ENCODE measurements around the gene GEMIN5. TPM values are rescaled to one million over a fixed set of nuclear protein-coding genes. Genes with fewer than 3 reads are reported as not detected.
A peak's percentile ranks its signal among the peaks of the same experiment; 100 is the strongest.

GEMIN5 gene
- total and polyA plus RNA-seq, 2 of the 13 experiments (the other 11 are each of a cell fraction or from before 2014, with no cell fraction given), result 6.6 to 28.6 TPM

DNA sequence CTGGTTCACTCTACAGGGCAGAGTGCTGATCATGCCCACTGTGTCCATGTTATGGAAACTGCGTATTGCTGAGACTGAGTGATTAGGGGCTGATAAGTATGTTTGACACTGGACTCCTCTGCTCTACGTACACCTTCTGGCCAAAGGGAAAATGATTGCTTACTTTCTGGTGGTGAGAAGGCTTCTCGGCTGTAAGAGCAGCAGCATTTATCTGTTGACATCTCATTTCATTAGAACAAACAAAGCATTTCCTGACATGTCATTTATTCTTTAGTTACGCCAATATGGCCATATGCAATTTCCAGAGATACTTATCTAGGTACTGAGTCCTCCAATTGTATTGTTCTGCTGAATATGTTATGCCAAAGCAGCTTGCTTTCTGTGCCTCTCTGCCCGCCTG, 93.2 kb downstream of the GEMIN5 start (continued):
- TF ChIP-seq SIX1 (CRISPR knock-in tag; IDR thresholded peaks at IDR 0.05; ENCODE audit: borderline replicate concordance), result no peak; the same call in 1 of the 2 replicates
- TF ChIP-seq ZNF788 (CRISPR knock-in tag; IDR thresholded peaks at IDR 0.05; ENCODE audit: borderline replicate concordance), result no peak
- TF ChIP-seq ZNF337 (CRISPR knock-in tag; IDR thresholded peaks at IDR 0.05; ENCODE audit: borderline replicate concordance, low read depth), result no peak
- no peak for TF ChIP-seq MYNN (CRISPR knock-in tag; IDR thresholded peaks at IDR 0.05; ENCODE audit: low read depth)
- TF ChIP-seq ZSCAN21 (CRISPR knock-in tag; IDR thresholded peaks at IDR 0.05; ENCODE audit: borderline replicate concordance), result no peak
- 0 out of 2 replicates have a peak, but pooled peaks have one; percentile 19 for TF ChIP-seq ZNF644 (CRISPR knock-in tag; IDR thresholded peaks at IDR 0.05; ENCODE audit: low read depth)
- no peak for TF ChIP-seq ZBTB43 (CRISPR knock-in tag; conservative IDR thresholded peaks at IDR 0.05)
- TF ChIP-seq HDAC1 (CRISPR knock-in tag; IDR thresholded peaks at IDR 0.05), result 0 out of 2 replicates have a peak, but pooled peaks have one; percentile 24
- peak; percentile 88 for TF ChIP-seq SOX5 (CRISPR knock-in tag; IDR thresholded peaks at IDR 0.05; ENCODE audit: borderline replicate concordance)
- no peak for TF ChIP-seq THAP11 (CRISPR knock-in tag; IDR thresholded peaks at IDR 0.05)
- TF ChIP-seq, protein P1, sequence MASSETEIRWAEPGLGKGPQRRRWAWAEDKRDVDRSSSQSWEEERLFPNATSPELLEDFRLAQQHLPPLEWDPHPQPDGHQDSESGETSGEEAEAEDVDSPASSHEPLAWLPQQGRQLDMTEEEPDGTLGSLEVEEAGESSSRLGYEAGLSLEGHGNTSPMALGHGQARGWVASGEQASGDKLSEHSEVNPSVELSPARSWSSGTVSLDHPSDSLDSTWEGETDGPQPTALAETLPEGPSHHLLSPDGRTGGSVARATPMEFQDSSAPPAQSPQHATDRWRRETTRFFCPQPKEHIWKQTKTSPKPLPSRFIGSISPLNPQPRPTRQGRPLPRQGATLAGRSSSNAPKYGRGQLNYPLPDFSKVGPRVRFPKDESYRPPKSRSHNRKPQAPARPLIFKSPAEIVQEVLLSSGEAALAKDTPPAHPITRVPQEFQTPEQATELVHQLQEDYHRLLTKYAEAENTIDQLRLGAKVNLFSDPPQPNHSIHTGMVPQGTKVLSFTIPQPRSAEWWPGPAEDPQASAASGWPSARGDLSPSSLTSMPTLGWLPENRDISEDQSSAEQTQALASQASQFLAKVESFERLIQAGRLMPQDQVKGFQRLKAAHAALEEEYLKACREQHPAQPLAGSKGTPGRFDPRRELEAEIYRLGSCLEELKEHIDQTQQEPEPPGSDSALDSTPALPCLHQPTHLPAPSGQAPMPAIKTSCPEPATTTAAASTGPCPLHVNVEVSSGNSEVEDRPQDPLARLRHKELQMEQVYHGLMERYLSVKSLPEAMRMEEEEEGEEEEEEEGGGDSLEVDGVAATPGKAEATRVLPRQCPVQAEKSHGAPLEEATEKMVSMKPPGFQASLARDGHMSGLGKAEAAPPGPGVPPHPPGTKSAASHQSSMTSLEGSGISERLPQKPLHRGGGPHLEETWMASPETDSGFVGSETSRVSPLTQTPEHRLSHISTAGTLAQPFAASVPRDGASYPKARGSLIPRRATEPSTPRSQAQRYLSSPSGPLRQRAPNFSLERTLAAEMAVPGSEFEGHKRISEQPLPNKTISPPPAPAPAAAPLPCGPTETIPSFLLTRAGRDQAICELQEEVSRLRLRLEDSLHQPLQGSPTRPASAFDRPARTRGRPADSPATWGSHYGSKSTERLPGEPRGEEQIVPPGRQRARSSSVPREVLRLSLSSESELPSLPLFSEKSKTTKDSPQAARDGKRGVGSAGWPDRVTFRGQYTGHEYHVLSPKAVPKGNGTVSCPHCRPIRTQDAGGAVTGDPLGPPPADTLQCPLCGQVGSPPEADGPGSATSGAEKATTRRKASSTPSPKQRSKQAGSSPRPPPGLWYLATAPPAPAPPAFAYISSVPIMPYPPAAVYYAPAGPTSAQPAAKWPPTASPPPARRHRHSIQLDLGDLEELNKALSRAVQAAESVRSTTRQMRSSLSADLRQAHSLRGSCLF (CRISPR knock-in tag; IDR thresholded peaks at IDR 0.05; ENCODE audit: borderline replicate concordance), result no peak
- TF ChIP-seq CHD2 (IDR thresholded peaks at IDR 0.05; ENCODE audit: low read depth, low read length), result no peak
- TF ChIP-seq PRMT3 (CRISPR knock-in tag; IDR thresholded peaks at IDR 0.05; ENCODE audit: borderline replicate concordance, low read depth), result no peak
- TF ChIP-seq ZNF530 (CRISPR knock-in tag; IDR thresholded peaks at IDR 0.05; ENCODE audit: low read depth), result no peak
- no peak for TF ChIP-seq NFKB2 (CRISPR knock-in tag; IDR thresholded peaks at IDR 0.05; ENCODE audit: borderline replicate concordance)
- TF ChIP-seq TEAD3 (CRISPR knock-in tag; optimal IDR thresholded peaks at IDR 0.05; ENCODE audit: borderline replicate concordance), result peak; percentile 51
- TF ChIP-seq, protein P2, sequence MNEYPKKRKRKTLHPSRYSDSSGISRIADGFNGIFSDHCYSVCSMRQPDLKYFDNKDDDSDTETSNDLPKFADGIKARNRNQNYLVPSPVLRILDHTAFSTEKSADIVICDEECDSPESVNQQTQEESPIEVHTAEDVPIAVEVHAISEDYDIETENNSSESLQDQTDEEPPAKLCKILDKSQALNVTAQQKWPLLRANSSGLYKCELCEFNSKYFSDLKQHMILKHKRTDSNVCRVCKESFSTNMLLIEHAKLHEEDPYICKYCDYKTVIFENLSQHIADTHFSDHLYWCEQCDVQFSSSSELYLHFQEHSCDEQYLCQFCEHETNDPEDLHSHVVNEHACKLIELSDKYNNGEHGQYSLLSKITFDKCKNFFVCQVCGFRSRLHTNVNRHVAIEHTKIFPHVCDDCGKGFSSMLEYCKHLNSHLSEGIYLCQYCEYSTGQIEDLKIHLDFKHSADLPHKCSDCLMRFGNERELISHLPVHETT (CRISPR knock-in tag; conservative IDR thresholded peaks at IDR 0.05), result no peak
- TF ChIP-seq SP1 (IDR thresholded peaks at IDR 0.05), result no peak
- TF ChIP-seq SP1 (CRISPR knock-in tag; IDR thresholded peaks at IDR 0.05), result no peak
- no peak for TF ChIP-seq BATF2 (CRISPR knock-in tag; IDR thresholded peaks at IDR 0.05)
- TF ChIP-seq ZNF441 (CRISPR knock-in tag; IDR thresholded peaks at IDR 0.05; ENCODE audit: borderline replicate concordance), result no peak
- TF ChIP-seq ZIK1 (CRISPR knock-in tag; IDR thresholded peaks at IDR 0.05; ENCODE audit: borderline replicate concordance, low read depth), result no peak
- TF ChIP-seq RXRB (CRISPR knock-in tag; IDR thresholded peaks at IDR 0.05; ENCODE audit: borderline replicate concordance), result 0 out of 2 replicates have a peak, but pooled peaks have one; percentile 22
- TF ChIP-seq ONECUT2 (CRISPR knock-in tag; IDR thresholded peaks at IDR 0.05), result no peak

All from HepG2 (cell line).